Spinal cord (tissue), 10 donors: ENCODE measurements around the gene C14orf180. TPM values are rescaled to one million over a fixed set of nuclear protein-coding genes. Genes with fewer than 3 reads are reported as not detected.
A peak's percentile ranks its signal among the peaks of the same experiment; 100 is the strongest.

ENCODE experiments used
- DNase-seq, 6 donors: peaks; one replicate each; pipeline versions ENCODE4 v3.0.0 to v3.0.0-alpha.2; 2013 to 2015; ENCODE audit warnings: low spot score in 6 of 6, low read depth in 4 of 6
- H3K27ac ChIP-seq: one replicate; pipeline ENCODE4 v1.5.1; 2013; ENCODE audit warnings: low read depth, low read length, control low read depth
- H3K27me3 ChIP-seq: one replicate; pipeline ENCODE4 v1.6.1; 2013; ENCODE audit warnings: low read length; ENCODE audit not compliant: control insufficient read depth, insufficient read depth
- H3K36me3 ChIP-seq: one replicate; pipeline ENCODE4 v1.6.1; 2013; ENCODE audit warnings: low read length; ENCODE audit not compliant: control insufficient read depth, insufficient read depth
- H3K4me1 ChIP-seq: one replicate; pipeline ENCODE4 v1.6.1; 2013; ENCODE audit warnings: low read length; ENCODE audit not compliant: control insufficient read depth, insufficient read depth
- H3K4me3 ChIP-seq: one replicate; pipeline ENCODE4 v1.5.1; 2013; ENCODE audit warnings: low read depth, low read length, control low read depth
- H3K9me3 ChIP-seq: one replicate; pipeline ENCODE4 v1.6.1; 2013; ENCODE audit warnings: low read length; ENCODE audit not compliant: control insufficient read depth, insufficient read depth
- WGBS: methylation state at CpG from one replicate; pipeline ENCODE4 v1.1.5; 2013; ENCODE audit warnings: missing lambda C conversion rate; ENCODE audit not compliant: insufficient coverage; 5-methylcytosine and 5-hydroxymethylcytosine counted together
- polyA plus RNA-seq, 2 donors: library from polyadenylated mRNA; unstranded; fragments of 120-200 nt; gene quantifications; one replicate each; pipeline ENCODE4 v1.2.1, GENCODE V29; 2013; ENCODE audit not compliant: insufficient read length in 2 of 2
- total RNA-seq, 2 donors: library from RNA; depleted of rRNA in 1 of 2; stranded (reverse); fragments of 120-200 nt in 1 of 2; fragments of >200 nt in 1 of 2; gene quantifications; one replicate each; pipeline versions ENCODE4 v1.2.3 to v1.2.4, GENCODE V29; 2013 to 2014
- donor health status: healthy.

Gene C14orf180
- total and polyA plus RNA-seq, 4 donors = 0.10 to 6.0 (median 0.24) TPM

GRCh38 chr14:104604458-104605449 is 25.2 kb downstream of the C14orf180 start, which contains the start of gene TMEM179:
Gene TMEM179 (minus strand): TSS chr14:104604772. CDS start chr14:104604741, 31 bp downstream.
- Histone ChIP-seq H3K27ac (no peak within 1 kb of the TSS), H3K27me3 (peaks cover 6% of the 10 kb centered on the region), H3K4me3 (peak within 1 kb of the TSS; percentile 36), H3K4me1 (peaks cover 53% of the 10 kb centered on the region), H3K9me3 (no peaks in the 10 kb centered on the region), H3K36me3 (peaks cover 9% of the 10 kb centered on the region)
- DNase-seq = peak in 2 of 6 donors; percentile 77 to 80
- 3% methylated on average over 91 of the region's 91 CpGs for WGBS

GRCh38 chr14:104609666-104610065 is 30.1 kb downstream of the C14orf180 start:
- no peak overlapping the region for H3K4me3 ChIP-seq
- H3K27me3 ChIP-seq = peaks cover 10% of the 10 kb centered on the region
- no peaks in the 10 kb centered on the region for H3K9me3 ChIP-seq
- peaks cover 7% of the 10 kb centered on the region for H3K4me1 ChIP-seq
- no peak for DNase-seq
- no peaks in the 10 kb centered on the region for H3K36me3 ChIP-seq
- no peak overlapping the region for H3K27ac ChIP-seq
- 85% methylated on average over 7 of the region's 7 CpGs for WGBS

GRCh38 chr14:104610749-104611310 is 31.3 kb downstream of the C14orf180 start:
- Histone ChIP-seq H3K9me3 (no peaks in the 10 kb centered on the region), H3K27me3 (peaks cover 4% of the 10 kb centered on the region), H3K36me3 (no peaks in the 10 kb centered on the region), H3K4me1 (no peaks in the 10 kb centered on the region), H3K27ac (no peak overlapping the region), H3K4me3 (no peak overlapping the region)
- WGBS = 62% methylated on average over 4 of the region's 4 CpGs
- no peak for DNase-seq

GRCh38 chr14:104611881-104612280 is 32.3 kb downstream of the C14orf180 start:
- Histone ChIP-seq H3K9me3 (no peaks in the 10 kb centered on the region), H3K27me3 (peaks cover 4% of the 10 kb centered on the region), H3K4me1 (no peaks in the 10 kb centered on the region), H3K27ac (no peak overlapping the region), H3K36me3 (no peaks in the 10 kb centered on the region), H3K4me3 (no peak overlapping the region)
- whole genome bisulfite sequencing = 20% methylated on average over 1 of the region's 8 CpGs
- DNase-seq = peak in 2 of 6 donors; percentile 30 to 67

GRCh38 chr14:104614126-104614812 is 34.7 kb downstream of the C14orf180 start:
- Histone ChIP-seq H3K4me1 (no peaks in the 10 kb centered on the region), H3K27ac (no peak overlapping the region), H3K27me3 (peaks cover 4% of the 10 kb centered on the region), H3K36me3 (no peaks in the 10 kb centered on the region), H3K4me3 (no peak overlapping the region), H3K9me3 (no peaks in the 10 kb centered on the region)
- no peak for DNase-seq
- WGBS = 74% methylated on average over 4 of the region's 4 CpGs

GRCh38 chr14:104624939-104625338 is 45.4 kb downstream of the C14orf180 start:
- 49% methylated on average over 4 of the region's 5 CpGs for WGBS
- no peak for DNase-seq
- H3K27me3 ChIP-seq = no peaks in the 10 kb centered on the region
- H3K9me3 ChIP-seq = peaks cover 4% of the 10 kb centered on the region
- H3K4me1 ChIP-seq = no peaks in the 10 kb centered on the region
- H3K4me3 ChIP-seq = no peak overlapping the region
- no peak overlapping the region for H3K27ac ChIP-seq
- no peaks in the 10 kb centered on the region for H3K36me3 ChIP-seq

GRCh38 chr14:104632781-104633180 is 53.2 kb downstream of the C14orf180 start:
- Histone ChIP-seq H3K27me3 (no peaks in the 10 kb centered on the region), H3K4me1 (peaks cover 15% of the 10 kb centered on the region), H3K36me3 (no peaks in the 10 kb centered on the region), H3K9me3 (peaks cover 4% of the 10 kb centered on the region), H3K4me3 (no peak overlapping the region), H3K27ac (peak overlapping the region; percentile 29)
- 71% methylated on average over 3 of the region's 9 CpGs for WGBS
- no peak for DNase-seq

- no peak overlapping the region for H3K4me3 ChIP-seq
- WGBS = 53% methylated on average over 22 of the region's 24 CpGs
- H3K27me3 ChIP-seq = no peaks in the 10 kb centered on the region
- H3K36me3 ChIP-seq = no peaks in the 10 kb centered on the region
- peak overlapping the region; percentile 29 for H3K27ac ChIP-seq
- peak in 2 of 6 donors; percentile 34 to 82 for DNase-seq
- peaks cover 18% of the 10 kb centered on the region for H3K4me1 ChIP-seq
- H3K9me3 ChIP-seq = peaks cover 4% of the 10 kb centered on the region
These were observed 53.9 kb downstream of the C14orf180 start for GRCh38 chr14:104633276-104634137.
